Stimulated activated CD4-positive, alpha-beta T cell treated with anti-CD3 and anti-CD28 coated beads, Interleukin-4, amount 100 ng/mL, for 24 hours (primary cell): ENCODE measurements around the gene QRFP.
"Not testable (repeated sequence)": the region's sequence is repeated elsewhere in the genome, so short reads cannot be mapped to it uniquely, and the experiment has no call there.

Experiments
- DNase-seq: peaks from one replicate; pipeline ENCODE4 v3.0.0-alpha.2; 2020

The QRFP gene

DNA sequence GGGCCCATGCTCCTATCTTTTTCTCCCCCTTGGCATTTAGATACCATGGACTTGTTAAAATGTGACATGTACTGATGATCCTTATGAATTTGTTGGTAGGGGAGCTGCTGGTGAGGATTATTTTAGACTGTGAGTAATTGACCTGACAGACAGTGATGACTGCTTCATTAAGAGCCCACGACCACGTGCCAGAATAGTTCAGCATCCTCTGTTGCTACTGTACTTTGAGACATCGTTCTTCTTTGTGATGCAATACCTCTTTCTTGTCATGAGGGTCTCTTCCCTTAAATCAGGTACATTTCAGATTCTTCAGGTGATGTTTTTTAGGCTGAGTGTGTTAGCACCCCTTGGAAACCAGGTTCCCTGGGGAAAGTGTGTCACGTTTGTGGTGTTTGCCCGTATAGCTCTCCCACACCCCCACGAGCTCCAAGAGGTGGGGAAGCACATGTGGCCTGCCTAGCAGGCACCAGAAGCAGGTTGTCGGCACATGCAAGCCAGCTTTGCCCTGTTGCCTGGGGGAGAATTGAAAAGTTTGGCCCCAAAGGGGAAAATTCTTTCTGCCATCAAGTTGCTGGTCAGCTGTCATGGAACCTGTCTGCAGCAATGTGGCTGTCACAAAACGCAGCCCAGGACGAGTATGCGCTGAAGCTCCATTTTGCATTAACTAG, 25.1 kb downstream of the QRFP start:
- no peak for DNase-seq

DNA sequence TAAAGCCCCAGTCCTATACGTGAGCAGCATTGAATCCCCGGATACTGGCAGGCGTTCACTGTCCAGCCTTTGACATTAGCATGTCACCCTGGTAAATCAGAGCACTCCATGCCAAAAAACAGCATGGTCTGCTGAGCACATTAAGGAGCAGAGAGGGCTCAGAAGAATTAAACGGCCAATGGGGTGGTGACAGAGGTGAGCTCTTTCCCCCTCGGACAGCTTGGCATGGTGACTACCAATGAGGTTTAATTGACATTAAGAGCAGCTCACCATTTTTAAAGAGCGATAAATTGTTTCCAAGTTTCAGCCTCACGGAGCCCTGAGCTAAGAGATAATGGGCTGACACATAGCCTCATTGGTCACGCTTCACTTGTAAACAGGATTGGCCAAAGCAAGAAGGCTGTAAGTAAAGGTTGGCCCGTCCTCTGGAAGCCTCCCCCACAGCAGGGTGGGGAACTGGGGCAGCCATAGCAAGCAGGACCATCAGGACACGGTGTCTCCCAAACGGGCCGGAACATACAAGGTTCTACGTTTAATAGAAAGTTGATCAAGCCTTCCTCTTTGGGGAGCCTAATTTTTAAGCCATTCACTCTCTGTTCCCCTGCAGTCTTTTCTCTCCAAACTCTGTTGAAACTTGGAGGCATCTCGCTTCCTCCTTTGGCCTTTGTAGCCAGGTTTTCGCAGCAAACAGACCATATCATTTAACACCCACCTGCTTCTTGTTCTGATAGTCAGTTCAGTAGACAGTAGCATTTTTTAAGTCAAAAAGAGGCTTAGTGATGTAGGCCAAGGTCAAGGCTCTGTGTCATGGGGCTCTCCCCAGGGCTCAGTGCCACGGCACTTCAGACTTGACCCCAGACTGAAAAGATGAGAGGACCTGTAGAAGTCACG, 25.9 kb downstream of the QRFP start:
- DNase-seq: no peak

DNA sequence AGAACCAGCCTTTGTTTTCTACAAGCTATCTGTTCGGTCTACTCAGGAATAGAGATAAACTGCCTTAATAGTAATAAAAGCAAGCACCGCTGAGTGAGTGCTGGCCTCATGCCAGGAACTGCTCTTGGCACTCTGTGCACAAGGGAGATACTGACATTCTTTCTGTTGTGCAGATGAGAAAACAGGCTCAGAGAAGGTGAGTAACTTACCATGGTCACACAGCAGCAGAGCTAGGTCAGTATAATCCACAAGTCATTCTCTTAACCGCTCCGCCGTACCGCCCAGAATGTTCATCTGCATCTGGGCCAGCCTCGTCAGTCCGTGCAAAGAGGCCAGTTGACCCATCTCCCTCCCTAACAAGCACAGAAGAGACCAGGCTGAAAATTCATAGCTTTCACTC, 27.4 kb downstream of the QRFP start:
- DNase-seq: no peak

GRCh38 chr9:130868230-130868629, 28.4 kb downstream of the QRFP start:
- DNase-seq: no peak

DNA sequence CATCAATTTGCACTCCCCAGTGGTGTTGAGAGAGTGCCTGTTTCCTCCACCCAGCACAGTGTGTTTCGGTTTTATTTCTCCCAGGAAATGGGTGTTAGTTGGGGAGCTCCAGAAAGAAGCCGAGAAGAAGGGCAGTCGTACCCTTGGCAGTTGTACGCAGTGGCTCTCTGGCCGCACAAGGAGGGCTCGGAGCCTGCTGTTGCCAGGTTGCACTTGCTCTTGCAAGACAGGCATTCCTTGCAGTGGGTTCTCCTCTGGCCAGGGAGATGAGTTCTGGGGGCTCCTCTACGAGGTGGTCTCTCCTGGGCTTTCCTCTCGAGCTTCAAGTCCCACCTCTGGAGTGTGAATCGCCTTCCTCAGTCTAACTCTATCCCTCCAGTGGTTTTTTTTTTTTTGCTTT, 29.1 kb downstream of the QRFP start:
- no peak for DNase-seq

DNA sequence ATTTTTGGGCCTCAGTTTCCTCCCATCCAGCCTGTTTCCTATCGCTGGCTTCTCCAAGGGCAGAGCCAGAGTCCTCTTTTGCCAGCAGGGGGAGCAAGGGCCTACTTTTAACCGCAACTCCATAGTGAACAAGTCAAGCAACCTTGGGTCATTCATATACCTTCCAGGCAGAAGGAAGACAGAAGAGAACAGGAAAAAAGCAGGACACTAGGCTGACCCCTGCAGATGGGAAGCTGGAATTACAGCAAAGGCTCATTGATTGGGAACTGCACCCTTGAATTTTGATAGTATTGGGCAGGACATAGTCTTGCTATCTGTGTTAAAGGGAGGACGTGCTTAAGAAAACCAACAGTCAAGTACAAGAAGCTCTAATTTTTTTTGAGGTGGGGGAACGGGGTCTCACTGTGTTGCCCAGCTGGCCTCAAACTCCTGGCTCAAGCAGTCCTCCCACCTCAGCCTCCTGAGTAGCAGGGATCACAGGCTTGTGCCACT, 30.1 kb downstream of the QRFP start:
- peak; percentile 61 for DNase-seq

DNA sequence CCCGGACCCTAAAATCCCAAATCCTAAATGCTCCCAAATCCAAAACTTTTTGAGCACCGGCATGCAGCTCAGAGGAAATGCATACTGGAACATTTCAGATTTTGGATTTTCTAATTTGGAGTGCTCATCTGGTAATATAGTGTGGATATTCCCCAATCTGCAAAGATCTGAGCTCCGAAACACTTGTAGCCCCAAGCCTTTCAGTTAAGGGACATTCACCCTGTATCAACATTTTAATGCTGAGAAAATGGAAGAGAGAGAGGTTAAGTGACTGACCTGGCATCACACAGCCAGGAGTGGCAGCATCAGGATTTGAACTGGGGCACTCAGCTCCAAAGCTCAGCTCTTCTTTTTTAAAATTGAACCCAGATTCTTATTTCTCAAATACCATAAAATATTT, 30.7 kb downstream of the QRFP start:
- no peak for DNase-seq

DNA sequence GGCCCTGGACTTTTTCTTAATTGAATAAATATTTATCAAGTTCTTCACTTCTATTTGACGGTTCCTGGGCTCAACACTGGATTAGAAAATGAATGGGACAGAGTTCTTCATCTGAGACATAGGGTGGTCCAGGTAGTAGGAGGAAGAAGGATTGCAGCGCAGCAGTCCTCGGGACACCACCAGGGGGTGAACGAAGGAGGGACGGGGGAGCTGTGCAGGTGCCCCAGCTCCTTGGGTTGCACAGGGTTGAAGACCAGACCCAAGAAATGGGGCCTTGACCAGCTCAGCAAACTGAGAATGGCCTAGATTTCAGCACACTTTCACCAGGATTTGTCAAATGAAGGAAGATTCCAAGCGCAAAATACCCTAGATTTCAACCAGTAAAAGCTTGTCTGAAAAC, 32.1 kb downstream of the QRFP start:
- no peak for DNase-seq

- no peak for DNase-seq
Measured at GRCh38 chr9:130862747-130863146, 33.9 kb downstream of the QRFP start.

- DNase-seq: no peak
Measured at GRCh38 chr9:130862217-130862616, 34.4 kb downstream of the QRFP start.

GRCh38 chr9:130861372-130862180, 35.0 kb downstream of the QRFP start:
- DNase-seq: no peak

GRCh38 chr9:130860458-130861316, 35.9 kb downstream of the QRFP start:
- no peak for DNase-seq

DNA sequence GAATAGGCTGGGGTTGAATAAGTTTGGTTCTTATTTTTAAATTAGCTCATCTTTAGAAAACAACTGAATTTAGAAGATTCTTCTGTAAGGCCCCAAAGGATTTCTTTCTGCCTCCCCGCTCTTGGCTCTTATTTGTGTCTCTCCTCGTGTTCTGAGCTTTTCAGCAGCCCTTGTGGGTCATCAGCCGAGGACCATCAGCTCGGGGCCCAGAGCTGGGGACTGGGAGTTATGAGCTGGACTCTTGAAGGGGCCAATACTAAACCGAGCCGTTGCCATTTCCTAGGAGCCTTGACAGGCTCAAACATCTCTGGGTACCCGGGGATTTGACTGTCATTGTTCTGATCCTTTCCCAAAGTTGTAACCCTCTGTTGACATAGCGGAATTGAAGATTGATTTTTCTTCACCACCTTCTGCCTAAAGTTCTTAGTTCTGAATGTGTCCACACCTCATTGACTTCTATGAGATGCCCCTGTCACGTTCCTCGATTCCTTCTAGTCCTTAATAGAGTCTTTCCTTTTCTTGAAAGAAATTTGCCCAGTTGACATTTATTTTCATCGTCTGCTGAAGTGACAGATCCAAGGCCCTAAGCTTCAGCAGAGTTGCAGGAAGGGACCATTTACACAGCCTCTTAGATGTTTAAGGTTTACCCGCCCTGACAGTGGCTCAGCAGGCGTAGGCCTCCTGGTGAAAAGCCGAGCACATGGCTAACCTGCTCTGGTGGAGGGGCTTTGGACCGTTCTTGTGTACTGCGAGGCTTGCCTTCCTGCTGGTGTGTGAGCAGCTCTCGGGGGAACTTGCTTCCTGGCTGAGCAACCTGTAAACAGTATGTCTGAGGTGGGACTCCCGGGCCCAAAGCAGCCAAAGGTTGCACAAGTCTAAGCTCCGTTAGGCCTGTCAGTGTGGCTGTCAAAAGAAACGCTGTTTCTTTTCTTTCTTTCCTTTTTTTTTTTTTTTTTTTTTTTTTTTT, 37.6 kb downstream of the QRFP start:
- DNase-seq: no peak

- no peak for DNase-seq
Measured at GRCh38 chr9:130857864-130858738, 38.5 kb downstream of the QRFP start.

- no peak for DNase-seq
Measured at GRCh38 chr9:130856474-130856873, 40.1 kb downstream of the QRFP start.

DNA sequence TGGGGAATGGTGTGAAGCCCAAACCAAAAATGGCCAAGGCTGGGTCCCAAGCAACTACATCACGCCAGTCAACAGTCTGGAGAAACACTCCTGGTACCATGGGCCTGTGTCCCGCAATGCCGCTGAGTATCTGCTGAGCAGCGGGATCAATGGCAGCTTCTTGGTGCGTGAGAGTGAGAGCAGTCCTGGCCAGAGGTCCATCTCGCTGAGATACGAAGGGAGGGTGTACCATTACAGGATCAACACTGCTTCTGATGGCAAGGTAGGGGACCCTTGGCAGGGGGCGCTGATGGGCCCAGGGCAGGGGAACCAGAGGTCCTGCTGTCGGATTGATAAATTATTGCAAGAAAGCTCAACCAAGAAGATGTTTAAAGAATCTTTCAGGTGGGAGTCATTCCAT, 41.8 kb downstream of the QRFP start:
- no peak for DNase-seq

DNA sequence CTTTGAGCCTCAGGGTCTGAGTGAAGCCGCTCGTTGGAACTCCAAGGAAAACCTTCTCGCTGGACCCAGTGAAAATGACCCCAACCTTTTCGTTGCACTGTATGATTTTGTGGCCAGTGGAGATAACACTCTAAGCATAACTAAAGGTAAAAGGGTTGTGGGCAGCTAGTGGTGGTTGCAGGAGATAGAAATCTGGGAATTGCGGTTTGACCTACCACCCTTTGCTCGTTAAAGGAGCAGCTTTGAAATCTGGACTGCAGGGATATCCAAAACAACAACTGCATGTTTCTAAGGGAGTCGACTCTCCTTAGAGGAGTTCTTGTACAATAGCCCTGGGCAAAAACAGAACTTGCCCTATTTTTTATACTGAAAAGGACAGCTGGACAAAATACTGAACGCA, 42.5 kb downstream of the QRFP start:
- DNase-seq: no peak

GRCh38 chr9:130852801-130853200, 43.8 kb downstream of the QRFP start:
- no peak for DNase-seq

GRCh38 chr9:130849356-130849755, 47.3 kb downstream of the QRFP start:
- no peak for DNase-seq

DNA sequence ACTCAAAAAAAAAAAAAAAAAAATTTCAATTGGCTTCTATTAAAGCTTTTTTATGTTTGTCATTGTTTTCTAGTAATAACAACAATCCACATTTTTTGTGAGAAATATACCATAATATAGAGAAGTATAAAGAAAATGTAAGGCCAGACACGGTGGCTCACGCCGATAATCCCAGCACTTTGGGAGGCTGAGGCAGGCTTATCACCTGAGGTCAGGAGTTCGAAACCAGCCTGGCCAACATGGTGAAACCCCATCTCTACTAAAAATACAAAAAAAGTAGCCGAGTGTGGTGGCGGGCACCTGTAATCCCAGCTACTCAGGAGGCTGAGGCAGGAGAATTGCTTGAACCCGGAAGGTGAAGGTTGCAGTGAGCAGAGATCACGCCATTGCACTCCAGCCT, 48.1 kb downstream of the QRFP start:
- DNase-seq: not testable (repeated sequence)
